Common myeloid progenitor, CD34-positive (primary cell): ENCODE measurements around the gene UBAP2L.
"Not testable (repeated sequence)": the region's sequence is repeated elsewhere in the genome, so short reads cannot be mapped to it uniquely, and the experiment has no call there.

ENCODE experiments used
- CTCF ChIA-PET: fragments of 350-600 bp; sonication (Branson Sonifier 250); formaldehyde crosslinking; loops from one replicate; lab custom pipeline; 2021; ENCODE audit warnings: antibody characterized with exemption; lab: Charles Lee
- POLR2A ChIA-PET: fragments of 350-600 bp; sonication (Branson Sonifier 250); formaldehyde crosslinking; loops from one replicate; lab custom pipeline; 2021; ENCODE audit warnings: antibody characterized with exemption; lab: Charles Lee
- DNase-seq, 3 donors: peaks; one replicate each; pipeline versions ENCODE4 v3.0.0 to v3.0.0-alpha.2; 2013
- H3K27ac ChIP-seq, 2 experiments: 1 replicate in 1 of 2; 2 replicates in 1 of 2; pipeline ENCODE4 v1.7.0; 2013; ENCODE audit warnings: inconsistent platforms in 2 of 2, low read length in 2 of 2, mild to moderate bottlenecking in 2 of 2, low read depth in 1 of 2, moderate library complexity in 1 of 2; ENCODE audit not compliant: severe bottlenecking in 2 of 2, insufficient read depth in 1 of 2, poor library complexity in 1 of 2
- H3K27me3 ChIP-seq, 5 experiments: replicated peaks in 2 of 5; 1 replicate in 3 of 5; 2 replicates in 2 of 5; pipeline versions ENCODE4 v1.6.1 to v1.7.0; 2013; ENCODE audit warnings: low read length in 4 of 5, mild to moderate bottlenecking in 2 of 5, moderate library complexity in 2 of 5, inconsistent platforms in 1 of 5; ENCODE audit not compliant: insufficient read depth in 5 of 5, control insufficient read depth in 4 of 5
- H3K36me3 ChIP-seq, 4 experiments: 1 replicate in 2 of 4; 2 replicates in 2 of 4; pipeline versions ENCODE4 v1.6.1 to v1.7.0; 2013; ENCODE audit warnings: low read length in 3 of 4, control low read depth in 1 of 4, mild to moderate bottlenecking in 1 of 4; ENCODE audit not compliant: control insufficient read depth in 4 of 4, insufficient read depth in 4 of 4
- H3K4me1 ChIP-seq, 4 experiments: 1 replicate in 3 of 4; 2 replicates in 1 of 4; pipeline versions ENCODE4 v1.6.1 to v1.7.1; 2013; ENCODE audit warnings: low read length in 3 of 4, mild to moderate bottlenecking in 3 of 4, control low read depth in 1 of 4, inconsistent platforms in 1 of 4, moderate library complexity in 1 of 4; ENCODE audit not compliant: control insufficient read depth in 4 of 4, insufficient read depth in 4 of 4; ENCODE audit errors: control extremely low read depth in 1 of 4
- H3K4me3 ChIP-seq, 7 experiments: 1 replicate in 4 of 7; 2 replicates in 3 of 7; pipeline versions ENCODE4 v1.5.1 to v1.7.0; 2013; ENCODE audit warnings: mild to moderate bottlenecking in 7 of 7, low read length in 6 of 7, moderate library complexity in 6 of 7, inconsistent platforms in 2 of 7, low read depth in 2 of 7, control low read depth in 1 of 7; ENCODE audit not compliant: insufficient read depth in 4 of 7, control insufficient read depth in 1 of 7; ENCODE audit errors: extremely low read depth in 1 of 7
- H3K9me3 ChIP-seq, 5 experiments: 1 replicate in 4 of 5; 2 replicates in 1 of 5; pipeline versions ENCODE4 v1.6.1 to v1.7.1; 2013; ENCODE audit warnings: low read length in 4 of 5, mild to moderate bottlenecking in 2 of 5, inconsistent platforms in 1 of 5, low read depth in 1 of 5, moderate library complexity in 1 of 5; ENCODE audit not compliant: control insufficient read depth in 4 of 5, insufficient read depth in 2 of 5; ENCODE audit errors: control extremely low read depth in 1 of 5
- WGBS: methylation state at CpG from one replicate; pipeline ENCODE4 v1.1.5; 2013; ENCODE audit not compliant: insufficient coverage; 5-methylcytosine and 5-hydroxymethylcytosine counted together

The UBAP2L gene

GRCh38 chr1:154222518-154222917 is 1.8 kb downstream of the UBAP2L start:
- H3K27ac ChIP-seq = peak overlapping the region in 1 of 2 experiments; percentile 99
- POLR2A ChIA-PET = no interaction called here
- H3K4me3 ChIP-seq = peak overlapping the region in 5 of 7 experiments; percentile 76 to 100 (median 94)
- no peaks in the 10 kb centered on the region for H3K9me3 ChIP-seq
- H3K27me3 ChIP-seq = no peaks in the 10 kb centered on the region
- no CpG with 5 or more reads among the region's 1 CpG for WGBS
- peaks cover 28 to 42% (median 33%) of the 10 kb centered on the region in 4 experiments for H3K4me1 ChIP-seq
- DNase-seq = peak in 1 of 3 donors; percentile 11
- peaks cover 13 to 39% (median 30%) of the 10 kb centered on the region in 4 experiments for H3K36me3 ChIP-seq
- CTCF ChIA-PET = interaction anchor here (0.6 to 2.8 kb wide), 4 partner anchors 22 to 49 kb away, joined by 3 to 14 read pairs (median 4); no protein-coding TSS in a partner anchor

DNA sequence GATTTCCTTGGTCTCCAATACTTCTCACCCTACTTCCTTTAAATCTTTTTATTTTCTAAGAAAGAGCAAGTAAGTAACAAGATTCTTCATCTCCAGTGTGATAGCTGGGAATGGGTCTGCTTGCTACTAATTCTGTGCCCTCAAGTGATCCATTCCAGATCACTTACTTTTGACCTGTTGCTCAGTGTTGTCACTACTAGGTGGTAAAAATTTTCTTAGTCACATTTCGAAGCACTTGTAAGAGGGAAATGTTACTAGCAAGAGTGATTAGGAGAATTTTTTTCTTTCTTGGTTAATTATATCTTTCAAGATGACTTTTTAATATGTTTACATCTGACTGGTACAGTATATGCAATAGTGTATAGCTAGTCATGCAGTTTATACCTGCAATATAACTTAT is 2.2 kb downstream of the UBAP2L start:
- H3K27me3 ChIP-seq = no peaks in the 10 kb centered on the region
- DNase-seq = no peak
- H3K4me1 ChIP-seq = peaks cover 28 to 41% (median 32%) of the 10 kb centered on the region in 4 experiments
- ChIA-PET CTCF (interaction anchor here (0.6 to 2.8 kb wide), 5 partner anchors 23 to 244 kb away, joined by 3 to 14 read pairs (median 3); no protein-coding TSS in a partner anchor), POLR2A (no interaction called here)
- peak overlapping the region in 1 of 2 experiments; percentile 14 for H3K27ac ChIP-seq
- H3K9me3 ChIP-seq = no peaks in the 10 kb centered on the region
- no CpG with 5 or more reads among the region's 1 CpG for WGBS
- peaks cover 13 to 39% (median 31%) of the 10 kb centered on the region in 4 experiments for H3K36me3 ChIP-seq
- H3K4me3 ChIP-seq = peak overlapping the region in 2 of 7 experiments; percentile 92 to 94

DNA sequence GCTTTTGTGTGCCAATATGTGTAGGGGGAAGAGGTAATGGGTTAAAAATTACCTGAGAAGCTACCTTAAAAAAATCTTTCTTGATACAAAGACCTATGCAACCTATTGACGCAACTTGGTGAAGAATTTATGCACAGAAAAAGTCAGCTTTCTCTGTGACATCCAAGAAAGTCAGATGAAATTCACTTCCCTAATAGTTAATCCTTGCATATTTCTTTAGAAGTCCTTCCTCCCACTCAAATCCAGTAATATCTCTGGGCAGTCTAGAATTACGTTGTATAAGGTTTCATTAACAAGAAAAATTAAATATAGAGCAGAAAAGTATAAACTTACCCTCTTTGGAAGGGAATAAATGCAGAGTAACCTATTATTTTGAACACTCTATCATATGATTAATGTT is 2.9 kb downstream of the UBAP2L start:
- Histone ChIP-seq H3K9me3 (no peaks in the 10 kb centered on the region), H3K27ac (peak overlapping the region in 1 of 2 experiments; percentile 14), H3K27me3 (no peaks in the 10 kb centered on the region), H3K4me3 (no peak overlapping the region), H3K36me3 (peaks cover 10 to 38% (median 32%) of the 10 kb centered on the region in 4 experiments), H3K4me1 (peaks cover 25 to 34% (median 27%) of the 10 kb centered on the region in 4 experiments)
- no peak for DNase-seq
- POLR2A ChIA-PET = no interaction called here
- WGBS = no CpG with 5 or more reads among the region's 2 CpGs
- CTCF ChIA-PET = interaction anchor here (2.8 kb wide), 1 partner anchor 25 kb away, joined by 14 read pairs; no protein-coding TSS in a partner anchor

DNA sequence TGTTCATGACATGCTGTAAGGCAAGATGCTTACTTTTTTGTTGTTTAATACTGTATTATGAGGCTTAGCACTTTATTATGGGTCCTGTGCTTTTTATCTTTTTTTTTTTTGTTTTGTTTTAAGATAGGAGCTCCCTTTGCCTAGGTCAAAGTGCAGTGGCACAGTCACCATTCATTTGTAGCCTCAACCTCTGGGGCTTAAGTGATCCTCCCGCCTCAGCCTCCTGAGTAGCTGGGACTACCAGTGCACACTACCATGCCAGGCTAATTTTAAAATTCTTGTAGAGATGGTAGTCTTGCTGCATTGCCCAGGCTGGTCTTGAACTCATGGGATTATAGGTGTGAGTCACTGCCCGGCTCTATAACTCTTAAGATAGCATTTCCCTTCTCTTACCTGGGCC is 4.6 kb downstream of the UBAP2L start:
- 100% methylated on average over 1 of the region's 2 CpGs for WGBS
- Histone ChIP-seq H3K4me3 (no peak overlapping the region), H3K36me3 (peaks cover 11 to 52% (median 44%) of the 10 kb centered on the region in 4 experiments), H3K4me1 (peaks cover 12 to 20% (median 16%) of the 10 kb centered on the region in 4 experiments), H3K9me3 (no peaks in the 10 kb centered on the region), H3K27ac (no peak overlapping the region), H3K27me3 (no peaks in the 10 kb centered on the region)
- DNase-seq = no peak
- ChIA-PET CTCF (interaction anchor here (1.2 kb wide), 1 partner anchor 26 kb away, joined by 3 read pairs; no protein-coding TSS in a partner anchor), POLR2A (no interaction called here)

DNA sequence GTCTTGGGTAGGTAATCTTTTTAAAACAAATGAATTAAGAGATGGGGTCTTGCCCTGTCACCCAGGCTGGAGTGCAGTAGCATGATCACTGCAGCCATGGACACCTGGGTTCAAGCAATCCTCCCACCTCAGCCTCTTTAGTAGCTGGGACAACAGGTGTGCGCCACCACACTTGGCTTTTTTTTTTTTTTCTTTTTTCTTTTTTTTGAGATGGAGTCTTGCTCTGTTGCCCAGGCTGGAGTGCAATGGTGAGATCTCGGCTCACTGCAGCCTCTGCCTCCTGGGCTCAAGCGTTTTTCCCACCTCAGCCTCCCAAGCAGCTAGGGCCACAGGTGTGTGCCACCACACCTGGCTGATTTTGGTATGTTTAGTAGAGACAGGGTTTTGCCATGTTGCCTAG is 10.4 kb downstream of the UBAP2L start:
- H3K27me3 ChIP-seq, H3K9me3 ChIP-seq, H3K4me3 ChIP-seq, DNase-seq, H3K4me1 ChIP-seq: not testable (repeated sequence)
- Histone ChIP-seq H3K27ac (peak overlapping the region in 1 of 2 experiments; percentile 27), H3K36me3 (peaks cover 23 to 92% (median 69%) of the 10 kb centered on the region in 4 experiments)
- ChIA-PET CTCF (interaction anchor here (0.9 to 1.0 kb wide), 3 partner anchors 14 to 38 kb away, joined by 3 read pairs; no protein-coding TSS in a partner anchor), POLR2A (interaction anchor here (0.5 to 0.7 kb wide), 2 partner anchors 16 to 40 kb away, joined by 3 read pairs; no protein-coding TSS in a partner anchor)
- WGBS = no CpG with 5 or more reads among the region's 3 CpGs

GRCh38 chr1:154233127-154233526 is 12.4 kb downstream of the UBAP2L start:
- WGBS = 98% methylated on average over 10 of the region's 12 CpGs
- not testable (repeated sequence) for H3K4me1 ChIP-seq, H3K9me3 ChIP-seq, H3K27ac ChIP-seq, DNase-seq, H3K27me3 ChIP-seq, H3K4me3 ChIP-seq
- H3K36me3 ChIP-seq = peaks cover 17 to 94% (median 71%) of the 10 kb centered on the region in 4 experiments
- ChIA-PET POLR2A (interaction anchor here (0.7 kb wide), 1 partner anchor 55 kb away, joined by 4 read pairs; no protein-coding TSS in a partner anchor), CTCF (interaction anchor here (1.3 to 1.6 kb wide), 2 partner anchors 11 to 16 kb away, joined by 3 to 4 read pairs; no protein-coding TSS in a partner anchor)

GRCh38 chr1:154236855-154237254 is 16.1 kb downstream of the UBAP2L start:
- H3K4me1 ChIP-seq = no peaks in the 10 kb centered on the region
- DNase-seq = no peak
- no peaks in the 10 kb centered on the region for H3K27me3 ChIP-seq
- no peak overlapping the region for H3K4me3 ChIP-seq
- H3K27ac ChIP-seq = no peak overlapping the region
- WGBS = 100% methylated on average over 3 of the region's 4 CpGs
- POLR2A ChIA-PET = no interaction called here
- H3K9me3 ChIP-seq = no peaks in the 10 kb centered on the region
- H3K36me3 ChIP-seq = peaks cover 18 to 90% (median 62%) of the 10 kb centered on the region in 4 experiments
- CTCF ChIA-PET = no interaction called here
